KMS-11 (cell line): ENCODE measurements around the gene CALM3.
"Not testable (repeated sequence)": the region's sequence is repeated elsewhere in the genome, so short reads cannot be mapped to it uniquely, and the experiment has no call there.

Source experiments
- H2AFZ ChIP-seq: fragments of 200-600 bp; sonication (generic); 2 replicates; pipeline ENCODE4 v1.6.1; 2016; ENCODE audit warnings: antibody characterized with exemption, mixed run types, low read depth
- H3K27ac ChIP-seq: fragments of 200-600 bp; sonication (generic); 2 replicates; pipeline ENCODE4 v1.6.1; 2016; ENCODE audit warnings: mild to moderate bottlenecking, mixed run types
- H3K27me3 ChIP-seq: fragments of 200-600 bp; sonication (generic); 2 replicates; pipeline ENCODE4 v1.6.1; 2017; ENCODE audit warnings: mild to moderate bottlenecking, low read depth, mixed run types, moderate library complexity; ENCODE audit not compliant: insufficient read depth
- H3K36me3 ChIP-seq: fragments of 200-600 bp; sonication (generic); 2 replicates; pipeline ENCODE4 v1.6.1; 2017; ENCODE audit warnings: mild to moderate bottlenecking, mixed run types; ENCODE audit not compliant: insufficient read depth
- H3K4me1 ChIP-seq: fragments of 200-600 bp; sonication (generic); 2 replicates; pipeline ENCODE4 v1.6.1; 2016; ENCODE audit warnings: mild to moderate bottlenecking, low read depth, mixed run types; ENCODE audit not compliant: poor library complexity, severe bottlenecking
- H3K4me2 ChIP-seq: fragments of 200-600 bp; sonication (generic); 2 replicates; pipeline ENCODE4 v1.7.0; 2016; ENCODE audit warnings: mild to moderate bottlenecking, mixed run types
- H3K4me3 ChIP-seq: fragments of 200-600 bp; sonication (generic); IDR thresholded peaks from 2 replicates; pipeline ENCODE4 v1.6.1; 2017; ENCODE audit warnings: low read depth, low read length, mixed read lengths; ENCODE audit not compliant: insufficient read depth
- H3K79me2 ChIP-seq: fragments of 200-600 bp; sonication (generic); 2 replicates; pipeline ENCODE4 v1.6.1; 2016; ENCODE audit warnings: low read depth, mixed run types; ENCODE audit not compliant: insufficient read depth
- H3K9ac ChIP-seq: fragments of 200-600 bp; sonication (generic); 2 replicates; pipeline ENCODE4 v1.6.1; 2016; ENCODE audit warnings: mild to moderate bottlenecking, mixed run types
- H4K20me1 ChIP-seq: fragments of 200-600 bp; sonication (generic); 2 replicates; pipeline ENCODE4 v1.6.1; 2016; ENCODE audit warnings: mild to moderate bottlenecking, mixed run types; ENCODE audit not compliant: insufficient read depth
- TF ChIP-seq, protein P1 (sequence below): fragments of 200-600 bp; sonication (generic); conservative IDR thresholded peaks from 2 replicates; pipeline ENCODE4 v1.6.1; 2017; ENCODE audit warnings: low read depth, mild to moderate bottlenecking, antibody characterized with exemption, low read length, moderate library complexity, mixed read lengths

CALM3 gene

DNA sequence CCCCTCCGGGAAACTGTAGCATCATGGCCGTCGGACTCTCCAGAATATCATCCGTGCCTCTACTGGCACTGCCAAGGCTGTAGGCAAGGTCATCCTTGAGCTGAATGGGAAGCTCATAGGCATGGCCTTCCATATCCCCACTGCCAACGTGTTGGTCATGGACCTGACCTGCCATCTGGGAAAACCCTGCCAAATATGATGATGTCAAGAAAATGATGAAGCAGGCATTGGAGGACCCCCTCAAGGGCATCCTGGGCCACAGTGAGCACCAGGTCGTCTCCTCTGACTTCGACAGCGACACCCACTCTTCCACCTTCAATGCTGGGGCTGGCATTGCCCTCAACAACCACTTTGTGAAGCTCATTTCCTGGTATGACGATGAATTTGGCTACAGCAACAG, 41.9 kb upstream of the CALM3 start:
- no peak overlapping the region for H3K4me2 ChIP-seq
- H3K27me3 ChIP-seq: no peaks in the 10 kb centered on the region; the same call in 1 of the 2 replicates
- no peak overlapping the region for H3K27ac ChIP-seq
- no peaks in the 10 kb centered on the region for H3K79me2 ChIP-seq
- no peak overlapping the region for H2AFZ ChIP-seq
- TF ChIP-seq, protein P1, sequence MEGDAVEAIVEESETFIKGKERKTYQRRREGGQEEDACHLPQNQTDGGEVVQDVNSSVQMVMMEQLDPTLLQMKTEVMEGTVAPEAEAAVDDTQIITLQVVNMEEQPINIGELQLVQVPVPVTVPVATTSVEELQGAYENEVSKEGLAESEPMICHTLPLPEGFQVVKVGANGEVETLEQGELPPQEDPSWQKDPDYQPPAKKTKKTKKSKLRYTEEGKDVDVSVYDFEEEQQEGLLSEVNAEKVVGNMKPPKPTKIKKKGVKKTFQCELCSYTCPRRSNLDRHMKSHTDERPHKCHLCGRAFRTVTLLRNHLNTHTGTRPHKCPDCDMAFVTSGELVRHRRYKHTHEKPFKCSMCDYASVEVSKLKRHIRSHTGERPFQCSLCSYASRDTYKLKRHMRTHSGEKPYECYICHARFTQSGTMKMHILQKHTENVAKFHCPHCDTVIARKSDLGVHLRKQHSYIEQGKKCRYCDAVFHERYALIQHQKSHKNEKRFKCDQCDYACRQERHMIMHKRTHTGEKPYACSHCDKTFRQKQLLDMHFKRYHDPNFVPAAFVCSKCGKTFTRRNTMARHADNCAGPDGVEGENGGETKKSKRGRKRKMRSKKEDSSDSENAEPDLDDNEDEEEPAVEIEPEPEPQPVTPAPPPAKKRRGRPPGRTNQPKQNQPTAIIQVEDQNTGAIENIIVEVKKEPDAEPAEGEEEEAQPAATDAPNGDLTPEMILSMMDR: no peak
- H4K20me1 ChIP-seq: no peaks in the 10 kb centered on the region
- H3K4me3 ChIP-seq: no peak overlapping the region
- no peak overlapping the region for H3K9ac ChIP-seq
- H3K36me3 ChIP-seq: no peaks in the 10 kb centered on the region
- H3K4me1 ChIP-seq: no peaks in the 10 kb centered on the region

DNA sequence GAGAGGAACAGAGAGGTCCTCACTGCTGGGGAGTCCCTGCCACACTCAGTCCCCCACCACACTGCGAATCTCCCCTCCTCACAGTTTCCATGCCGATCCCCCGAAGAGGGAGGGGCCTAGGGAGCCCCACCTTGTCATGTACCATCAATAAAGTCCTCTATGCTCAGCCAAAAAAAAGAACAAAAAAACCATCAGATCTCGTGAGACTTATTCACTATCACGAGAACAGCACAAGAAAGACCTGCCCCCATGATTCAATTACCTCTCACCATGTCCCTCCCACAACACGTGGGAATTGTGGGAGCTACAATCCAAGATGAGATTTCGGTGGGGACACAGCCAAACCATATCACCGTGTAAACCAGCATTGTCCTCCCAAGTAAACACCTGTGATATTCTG, 41.5 kb upstream of the CALM3 start:
- H2AFZ ChIP-seq, H3K79me2 ChIP-seq, H3K4me3 ChIP-seq, H3K27me3 ChIP-seq, H3K4me1 ChIP-seq, H3K36me3 ChIP-seq, H4K20me1 ChIP-seq, H3K4me2 ChIP-seq, H3K27ac ChIP-seq, H3K9ac ChIP-seq: not testable (repeated sequence)

DNA sequence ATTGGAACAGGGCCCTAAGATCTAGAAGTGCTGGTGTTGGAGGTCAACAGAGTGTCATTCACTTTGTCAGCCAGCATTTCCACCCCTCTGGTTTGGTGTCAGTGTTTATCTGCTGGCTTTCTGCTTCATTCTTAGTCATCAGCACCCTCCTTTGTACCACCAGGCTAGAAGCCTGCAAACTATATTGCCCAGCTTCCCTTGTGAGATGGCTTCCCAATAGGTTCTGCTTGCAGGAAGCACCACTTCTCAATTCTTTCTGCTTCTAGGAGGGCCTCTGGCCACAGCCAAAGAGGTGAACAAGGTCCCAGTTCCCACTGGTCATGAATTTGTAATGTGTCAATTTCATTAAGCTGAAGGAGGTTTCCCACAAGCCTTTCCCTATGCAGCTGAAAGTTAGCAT, 36.4 kb upstream of the CALM3 start:
- Histone ChIP-seq H3K79me2 (no peaks in the 10 kb centered on the region), H3K4me2 (no peak overlapping the region), H3K27ac (no peak overlapping the region), H3K36me3 (no peaks in the 10 kb centered on the region), H3K4me1 (no peaks in the 10 kb centered on the region), H3K9ac (no peak overlapping the region), H3K4me3 (no peak overlapping the region), H2AFZ (no peak overlapping the region), H4K20me1 (no peaks in the 10 kb centered on the region), H3K27me3 (no peaks in the 10 kb centered on the region)
- TF ChIP-seq, protein P1: no peak

DNA sequence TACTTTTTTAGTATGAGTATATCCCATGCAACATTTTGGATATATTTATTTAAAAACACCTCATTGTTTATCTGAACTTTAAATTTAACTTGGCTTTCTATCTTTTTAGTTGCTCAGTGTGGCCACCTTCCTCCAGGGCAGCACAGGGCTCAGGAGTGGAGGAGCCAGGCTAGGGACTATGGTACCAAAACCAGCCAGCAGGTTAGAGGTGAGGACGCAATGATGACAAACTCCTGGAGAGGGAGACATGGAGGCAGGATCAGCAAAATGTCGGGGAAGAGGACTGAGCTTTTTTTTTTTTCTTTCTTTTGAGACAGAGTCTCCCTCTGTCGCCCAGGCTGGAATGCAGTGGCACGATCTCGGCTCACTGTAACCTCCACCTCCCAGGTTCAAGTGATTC, 29.6 kb upstream of the CALM3 start:
- no peaks in the 10 kb centered on the region for H3K36me3 ChIP-seq
- no peaks in the 10 kb centered on the region for H3K79me2 ChIP-seq
- no peak overlapping the region for H3K27ac ChIP-seq
- H3K4me3 ChIP-seq: no peak overlapping the region
- no peak overlapping the region for H3K9ac ChIP-seq
- TF ChIP-seq, protein P1: no peak
- H3K27me3 ChIP-seq: no peaks in the 10 kb centered on the region; the same call in 1 of the 2 replicates
- no peak overlapping the region for H2AFZ ChIP-seq
- no peaks in the 10 kb centered on the region for H3K4me1 ChIP-seq
- H4K20me1 ChIP-seq: no peaks in the 10 kb centered on the region
- no peak overlapping the region for H3K4me2 ChIP-seq

DNA sequence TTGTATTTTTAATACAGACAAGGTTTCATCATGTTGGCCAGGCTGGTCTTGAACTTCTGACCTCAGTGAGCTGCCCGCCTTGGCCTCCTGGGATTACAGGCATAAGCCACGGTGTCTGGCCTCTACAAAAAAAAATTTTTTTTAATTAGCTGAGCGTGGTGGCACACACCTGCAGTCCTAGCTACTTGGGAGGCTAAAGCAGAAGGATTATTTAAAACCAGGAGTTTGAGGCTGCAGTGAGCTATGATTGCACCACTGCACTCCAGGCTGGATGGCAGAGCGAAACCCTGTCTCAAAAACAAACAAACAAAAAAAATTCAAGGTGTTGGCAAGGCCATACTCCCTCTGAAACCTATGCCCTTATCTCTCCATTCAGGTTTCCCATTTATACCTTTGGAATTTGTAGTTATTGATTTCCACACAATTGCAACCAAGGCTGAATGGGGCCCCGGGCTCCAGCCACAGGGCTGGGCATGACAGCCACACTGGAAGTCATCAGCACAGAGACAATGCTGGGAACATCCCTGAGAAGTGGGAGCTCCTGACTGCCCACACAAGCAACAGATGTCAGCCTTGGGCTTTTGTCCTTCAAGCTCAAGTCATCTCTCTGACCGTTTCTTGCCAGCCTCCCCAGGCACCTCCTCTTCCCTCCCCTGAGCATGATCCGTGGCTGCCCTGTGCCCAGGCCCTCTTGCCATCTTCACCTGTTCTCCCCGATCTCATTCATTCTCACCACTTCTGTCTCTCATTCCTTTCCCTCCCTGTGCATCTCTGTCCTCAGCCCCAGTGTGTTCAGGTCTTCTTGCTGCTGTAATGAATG, 27.2 kb upstream of the CALM3 start:
- no peak overlapping the region for H2AFZ ChIP-seq
- H3K4me2 ChIP-seq: no peak overlapping the region
- TF ChIP-seq, protein P1: no peak
- no peak overlapping the region for H3K27ac ChIP-seq
- H3K27me3 ChIP-seq: no peaks in the 10 kb centered on the region; the same call in 1 of the 2 replicates
- H3K36me3 ChIP-seq: no peaks in the 10 kb centered on the region
- no peak overlapping the region for H3K4me3 ChIP-seq
- H3K9ac ChIP-seq: no peak overlapping the region
- H3K79me2 ChIP-seq: no peaks in the 10 kb centered on the region
- H4K20me1 ChIP-seq: no peaks in the 10 kb centered on the region
- no peaks in the 10 kb centered on the region for H3K4me1 ChIP-seq
